ENCODE data around the gene PHB1.

PHB1 gene

DNA sequence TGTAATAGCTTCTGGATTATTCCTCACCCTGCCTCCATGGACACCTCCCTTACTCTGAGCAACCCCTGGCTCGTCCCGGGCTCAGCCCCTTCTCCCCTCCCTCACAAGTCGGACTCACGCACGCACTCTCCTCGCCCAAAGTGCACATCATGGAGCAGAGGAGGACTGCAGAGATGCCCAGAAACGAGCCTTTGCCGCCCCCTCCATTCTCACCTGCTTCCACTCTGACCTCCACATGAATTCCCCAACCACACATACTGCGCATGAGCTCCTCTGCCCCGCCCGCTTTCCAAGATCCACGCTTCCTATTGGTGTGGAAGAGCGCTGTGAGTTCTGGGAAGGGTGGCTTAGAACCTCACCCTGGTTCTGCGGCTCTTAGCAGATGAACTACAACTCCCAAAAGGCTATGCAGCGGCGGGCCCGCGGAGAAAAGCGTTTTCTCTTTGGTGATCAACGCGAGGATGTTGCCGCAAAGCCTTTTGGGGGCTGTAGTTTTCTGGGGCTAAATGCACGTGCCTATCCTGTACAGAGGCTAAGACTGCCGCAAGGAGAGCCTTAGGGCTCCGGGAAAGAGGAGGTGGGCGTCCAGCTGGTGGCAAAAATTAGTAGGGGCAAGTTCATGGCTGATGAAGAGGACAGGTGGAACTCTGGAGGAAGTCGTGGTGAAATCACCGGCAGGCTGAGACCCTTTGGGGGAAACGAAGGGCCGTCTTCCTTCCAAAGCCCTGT, at the start of gene PHB1:
PHB1 (minus strand) TSS at position 261 of the 729 bp plus-strand sequence. CDS start 1,618 bp downstream, outside the sequence.
- peak; percentile 98 for DNase-seq

DNA sequence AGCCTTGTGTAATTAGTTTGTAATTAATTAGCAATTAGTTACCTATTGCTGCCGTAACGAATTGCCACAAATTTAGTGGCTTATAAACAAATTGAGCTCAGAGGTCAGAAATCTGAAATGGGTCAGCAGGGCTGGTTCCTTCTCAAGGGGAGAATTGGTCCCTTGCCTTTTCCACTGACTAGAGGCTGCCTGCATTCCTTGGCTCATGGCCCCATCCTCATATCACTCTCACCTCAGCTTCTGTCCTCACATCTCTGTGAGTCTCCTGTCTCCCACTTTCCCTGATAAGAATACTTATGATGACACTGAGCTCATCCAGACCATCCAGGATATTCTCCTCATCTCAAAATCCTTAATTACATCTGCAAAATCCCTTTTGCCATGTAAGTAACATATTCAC, 49.4 kb upstream of the PHB1 start:
- DNase-seq: no peak

GRCh38 chr17:49461580-49461979, 46.9 kb upstream of the PHB1 start:
- DNase-seq: no peak

- no peak for DNase-seq
These were observed 45.7 kb upstream of the PHB1 start for GRCh38 chr17:49460401-49460800.

- DNase-seq: no peak
These were observed 44.8 kb upstream of the PHB1 start for GRCh38 chr17:49459401-49459984.

GRCh38 chr17:49457564-49458535, 43.2 kb upstream of the PHB1 start:
- no peak for DNase-seq

DNA sequence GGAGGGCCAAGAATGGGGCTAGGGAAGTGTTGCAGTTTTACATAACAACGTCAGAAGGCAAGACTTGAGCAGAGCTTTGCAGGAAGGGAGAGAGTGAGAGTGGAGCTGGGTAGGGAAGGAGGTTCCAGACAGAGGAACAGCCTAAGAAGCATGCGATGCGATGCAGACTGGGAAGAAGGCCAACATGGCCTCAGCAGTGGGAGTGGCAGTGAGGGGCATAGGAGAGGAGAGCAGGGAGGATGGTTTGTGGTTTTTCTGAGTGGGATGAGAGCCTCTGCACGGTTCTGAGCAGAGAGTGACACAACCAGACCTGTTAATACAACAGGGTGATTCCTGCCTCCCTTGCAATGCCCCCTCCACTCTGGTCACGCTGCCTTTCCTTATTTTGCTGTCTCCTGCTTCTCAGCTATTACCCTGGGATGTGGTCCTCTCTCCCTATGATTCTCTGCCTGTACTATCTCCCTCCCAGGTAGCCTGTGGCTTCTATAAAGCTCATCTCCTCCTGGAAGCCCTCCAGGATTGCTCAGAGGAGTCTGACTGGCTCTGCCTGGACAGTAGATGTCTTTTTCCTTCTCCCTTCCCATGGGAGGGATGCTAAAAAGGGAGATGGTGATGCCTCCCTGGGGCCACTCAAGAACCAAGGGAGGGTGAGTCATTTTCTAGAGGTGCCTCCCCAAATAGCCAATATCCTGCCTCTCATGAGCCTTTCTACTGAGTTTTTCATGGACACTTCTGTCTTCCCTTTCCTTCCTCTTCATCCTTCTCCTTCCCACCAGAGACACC, 41.7 kb upstream of the PHB1 start:
- DNase-seq: peak; percentile 62

DNA sequence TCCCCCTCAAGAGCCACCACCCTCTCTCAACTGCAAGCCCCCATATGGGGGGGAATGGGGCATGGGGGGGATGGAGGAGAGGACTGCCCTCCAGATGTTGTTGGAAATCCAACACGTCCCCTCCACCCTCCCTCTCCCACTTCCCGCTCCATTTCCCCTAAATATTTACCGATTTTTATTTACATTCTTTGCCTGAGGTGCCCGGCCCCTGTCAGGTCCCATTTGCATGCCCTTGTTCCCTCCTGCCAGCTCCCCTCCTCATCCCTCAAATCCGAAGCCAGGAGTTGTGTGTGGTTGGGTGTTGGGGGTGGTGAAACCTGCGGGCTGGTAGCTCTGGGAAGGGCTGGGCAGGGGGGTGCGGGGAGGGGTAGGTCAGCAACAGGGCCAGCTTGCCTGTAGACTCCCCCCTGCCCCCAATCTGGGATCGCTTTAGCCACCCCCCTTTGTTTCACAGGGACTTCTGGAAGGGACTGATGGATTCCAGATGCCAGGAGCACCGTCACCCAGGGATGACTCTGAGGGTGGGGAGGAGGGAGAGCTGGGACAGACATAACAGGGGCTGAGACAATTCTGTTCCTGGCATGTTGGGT, 40.7 kb upstream of the PHB1 start:
- DNase-seq: no peak

- DNase-seq: no peak
These were observed 39.4 kb upstream of the PHB1 start for GRCh38 chr17:49454050-49454449.

DNA sequence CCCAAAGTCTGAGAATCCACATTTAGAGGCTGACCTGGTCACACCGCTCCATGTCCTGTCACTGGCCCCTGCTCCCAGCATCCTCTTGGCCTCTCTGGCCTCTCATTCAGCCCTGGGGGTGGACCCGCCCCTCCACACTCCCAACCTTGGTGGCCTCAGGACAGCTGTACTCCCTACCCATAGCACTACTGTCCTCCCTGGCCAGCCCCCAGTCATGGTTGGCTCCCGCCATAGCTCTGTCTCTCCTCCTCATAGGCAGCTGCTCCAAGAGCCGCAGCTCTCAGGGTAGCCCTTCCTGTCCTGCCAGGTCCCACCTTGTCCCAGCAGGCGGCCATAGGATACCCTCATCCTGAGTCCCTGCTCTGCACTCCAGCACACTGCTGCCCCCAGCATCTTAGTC, 38.0 kb upstream of the PHB1 start:
- no peak for DNase-seq

GRCh38 chr17:49452201-49452600, 37.5 kb upstream of the PHB1 start:
- peak; percentile 8 for DNase-seq

GRCh38 chr17:49450735-49451134, 36.1 kb upstream of the PHB1 start:
- no peak for DNase-seq

GRCh38 chr17:49450181-49450580, 35.5 kb upstream of the PHB1 start:
- no peak for DNase-seq

DNA sequence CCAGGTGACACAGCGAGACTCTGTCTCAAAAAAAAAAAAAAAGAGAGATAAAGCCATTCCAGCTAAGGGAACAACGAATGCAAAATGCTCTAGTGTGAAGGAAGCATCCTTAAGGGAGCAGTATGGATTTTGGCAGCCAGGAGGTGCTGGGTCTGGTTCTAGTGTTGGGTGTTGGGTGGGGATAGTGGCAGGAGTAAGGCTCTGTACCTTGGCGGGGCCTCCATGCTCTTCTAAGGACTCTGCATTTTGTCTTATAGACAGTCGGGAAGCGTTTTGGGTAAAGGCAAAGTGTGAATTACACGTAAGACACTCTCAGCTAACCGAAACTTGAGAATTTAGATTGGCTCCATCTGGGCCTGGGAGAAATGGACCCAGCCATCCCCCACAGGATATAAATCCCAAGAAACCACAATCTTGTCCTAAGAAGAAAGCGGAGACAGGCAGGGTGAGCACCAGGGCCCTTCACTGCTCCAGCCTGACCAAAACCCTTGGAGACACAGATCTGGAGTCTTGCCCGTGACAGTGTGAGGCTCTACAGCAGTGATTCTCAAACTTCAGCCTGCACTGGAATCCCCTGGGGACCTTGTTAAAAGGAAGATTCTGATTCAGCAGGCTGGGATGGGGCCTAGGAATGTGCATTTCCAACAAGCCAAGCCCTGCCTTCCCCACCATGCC, 33.1 kb upstream of the PHB1 start:
- no peak for DNase-seq

GRCh38 chr17:49445591-49445990, 30.9 kb upstream of the PHB1 start:
- DNase-seq: no peak

DNA sequence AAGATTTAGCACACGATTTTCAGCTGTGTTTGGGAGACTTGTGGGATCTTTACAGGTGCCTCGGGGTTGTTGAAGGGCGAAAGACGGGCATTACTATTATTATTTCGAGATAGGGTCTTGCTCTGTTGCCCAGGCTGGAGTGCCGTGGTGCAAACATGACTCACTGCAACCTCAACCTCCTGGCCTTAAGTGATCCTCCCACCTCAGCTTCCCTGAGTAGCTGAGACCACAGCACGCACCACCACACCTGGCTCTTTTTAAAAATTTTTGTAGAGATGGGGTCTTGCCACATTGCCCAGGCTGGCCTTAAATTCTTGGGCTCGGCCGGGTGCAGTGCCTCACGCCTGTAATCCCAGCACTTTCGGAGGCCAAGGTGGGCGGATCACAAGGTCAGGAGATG, 29.7 kb upstream of the PHB1 start:
- no peak for DNase-seq

DNA sequence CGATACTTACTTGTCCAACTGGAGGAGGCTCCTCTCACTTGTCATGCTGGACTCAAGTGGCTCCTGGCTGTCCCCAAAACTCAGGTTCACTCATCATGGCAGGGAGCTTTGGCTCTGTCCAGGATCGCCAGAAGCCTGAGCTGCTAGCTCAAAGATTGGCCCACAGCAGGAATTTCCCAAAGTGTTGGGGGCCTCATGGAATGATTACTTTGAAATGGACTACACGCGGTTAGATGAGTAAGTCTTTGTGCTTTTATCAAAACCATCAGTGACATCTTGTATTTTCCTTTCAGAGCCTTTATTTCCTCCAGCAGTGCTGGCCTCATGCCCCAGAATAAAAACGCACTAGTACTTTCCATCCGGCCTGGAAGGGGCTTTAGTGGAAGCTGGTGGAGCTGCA, 29.2 kb upstream of the PHB1 start:
- no peak for DNase-seq

GRCh38 chr17:49442041-49442440, 27.4 kb upstream of the PHB1 start:
- no peak for DNase-seq

- no peak for DNase-seq
These were observed 26.9 kb upstream of the PHB1 start for GRCh38 chr17:49441578-49441977.

DNA sequence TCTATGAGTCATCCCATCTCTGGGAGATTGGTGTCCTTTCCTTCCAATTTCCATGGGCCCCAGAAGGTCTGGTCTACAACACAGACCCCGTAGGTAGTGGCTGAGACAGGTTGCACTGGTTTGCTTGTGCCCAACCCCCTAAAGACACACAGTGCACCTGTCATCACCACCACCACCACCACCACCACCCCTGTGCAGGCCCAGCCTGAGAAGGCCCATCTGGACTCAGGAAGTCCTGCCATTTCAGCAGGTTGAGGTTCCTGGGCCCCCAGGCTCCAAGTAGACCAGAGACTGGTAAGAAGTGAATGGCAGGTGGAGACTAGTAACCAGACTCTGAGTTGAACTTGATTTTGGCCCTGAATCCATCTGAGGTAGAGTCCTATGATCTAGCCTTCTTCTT, 25.9 kb upstream of the PHB1 start:
- DNase-seq: no peak

DNA sequence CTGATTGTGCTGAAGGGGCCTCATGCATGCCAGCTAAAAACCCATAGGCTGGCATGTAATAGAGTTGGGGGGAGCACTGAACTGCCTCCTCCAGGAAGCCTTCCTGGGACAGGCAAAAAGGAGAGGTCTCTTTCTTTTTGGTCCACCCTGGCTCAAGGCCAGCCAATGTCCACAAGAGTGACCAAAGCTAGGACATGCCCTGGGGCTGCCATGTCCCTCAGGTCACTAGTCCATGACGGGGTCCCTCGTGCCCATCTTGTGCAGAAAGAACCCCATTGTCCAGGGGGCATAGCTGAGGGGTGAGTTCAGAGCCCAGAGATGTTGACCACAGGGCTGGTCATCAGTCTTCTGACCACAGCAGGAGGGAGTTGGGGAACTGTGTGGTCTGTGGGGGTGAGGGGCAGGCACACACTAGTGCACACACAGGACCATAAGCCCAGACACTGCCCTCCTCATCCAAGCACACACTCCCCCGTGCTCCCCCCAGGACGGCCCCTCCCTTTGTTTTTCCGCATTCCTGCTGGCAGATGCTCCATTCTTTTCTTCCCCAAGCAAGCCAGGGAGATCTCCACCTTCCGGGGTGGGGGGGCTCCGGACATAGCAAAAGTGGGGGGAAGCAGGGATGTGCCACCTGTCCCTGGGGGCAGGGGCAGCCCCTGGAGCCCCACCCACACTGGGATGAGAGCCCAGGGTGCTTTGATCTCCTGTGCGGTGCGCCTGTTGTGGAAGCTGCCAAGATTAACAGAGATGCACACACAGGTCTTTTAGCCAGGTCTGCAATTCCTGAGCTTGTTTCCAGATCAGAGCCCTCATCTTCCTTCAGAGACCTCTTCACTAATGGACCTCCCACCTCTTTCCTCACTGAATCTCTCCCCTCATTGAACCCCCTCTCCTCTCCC, 25.2 kb upstream of the PHB1 start:
- DNase-seq: no peak

Data from OCI-M1 (cell line).